ENCODE results near the gene MTG2.

The MTG2 gene

GRCh38 chr20:62245911-62246280, 63.1 kb downstream of the MTG2 start:
- no peak for DNase-seq (ENCODE audit: low read depth)
- TF ChIP-seq, protein P1, sequence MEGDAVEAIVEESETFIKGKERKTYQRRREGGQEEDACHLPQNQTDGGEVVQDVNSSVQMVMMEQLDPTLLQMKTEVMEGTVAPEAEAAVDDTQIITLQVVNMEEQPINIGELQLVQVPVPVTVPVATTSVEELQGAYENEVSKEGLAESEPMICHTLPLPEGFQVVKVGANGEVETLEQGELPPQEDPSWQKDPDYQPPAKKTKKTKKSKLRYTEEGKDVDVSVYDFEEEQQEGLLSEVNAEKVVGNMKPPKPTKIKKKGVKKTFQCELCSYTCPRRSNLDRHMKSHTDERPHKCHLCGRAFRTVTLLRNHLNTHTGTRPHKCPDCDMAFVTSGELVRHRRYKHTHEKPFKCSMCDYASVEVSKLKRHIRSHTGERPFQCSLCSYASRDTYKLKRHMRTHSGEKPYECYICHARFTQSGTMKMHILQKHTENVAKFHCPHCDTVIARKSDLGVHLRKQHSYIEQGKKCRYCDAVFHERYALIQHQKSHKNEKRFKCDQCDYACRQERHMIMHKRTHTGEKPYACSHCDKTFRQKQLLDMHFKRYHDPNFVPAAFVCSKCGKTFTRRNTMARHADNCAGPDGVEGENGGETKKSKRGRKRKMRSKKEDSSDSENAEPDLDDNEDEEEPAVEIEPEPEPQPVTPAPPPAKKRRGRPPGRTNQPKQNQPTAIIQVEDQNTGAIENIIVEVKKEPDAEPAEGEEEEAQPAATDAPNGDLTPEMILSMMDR (IDR thresholded peaks at IDR 0.05; ENCODE audit: control insufficient read depth, insufficient read depth, low read depth, low read length, missing control alignments), result no peak
- H3K4me3 ChIP-seq (ENCODE audit: control insufficient read depth, low read depth, low read length), result no peak overlapping the region

- no peak for DNase-seq (ENCODE audit: low read depth)
- TF ChIP-seq, protein P1 (IDR thresholded peaks at IDR 0.05; ENCODE audit: control insufficient read depth, insufficient read depth, low read depth, low read length, missing control alignments), result no peak
- H3K4me3 ChIP-seq (ENCODE audit: control insufficient read depth, low read depth, low read length), result no peak overlapping the region
Observed at GRCh38 chr20:62246431-62246830, 63.6 kb downstream of the MTG2 start.

DNA sequence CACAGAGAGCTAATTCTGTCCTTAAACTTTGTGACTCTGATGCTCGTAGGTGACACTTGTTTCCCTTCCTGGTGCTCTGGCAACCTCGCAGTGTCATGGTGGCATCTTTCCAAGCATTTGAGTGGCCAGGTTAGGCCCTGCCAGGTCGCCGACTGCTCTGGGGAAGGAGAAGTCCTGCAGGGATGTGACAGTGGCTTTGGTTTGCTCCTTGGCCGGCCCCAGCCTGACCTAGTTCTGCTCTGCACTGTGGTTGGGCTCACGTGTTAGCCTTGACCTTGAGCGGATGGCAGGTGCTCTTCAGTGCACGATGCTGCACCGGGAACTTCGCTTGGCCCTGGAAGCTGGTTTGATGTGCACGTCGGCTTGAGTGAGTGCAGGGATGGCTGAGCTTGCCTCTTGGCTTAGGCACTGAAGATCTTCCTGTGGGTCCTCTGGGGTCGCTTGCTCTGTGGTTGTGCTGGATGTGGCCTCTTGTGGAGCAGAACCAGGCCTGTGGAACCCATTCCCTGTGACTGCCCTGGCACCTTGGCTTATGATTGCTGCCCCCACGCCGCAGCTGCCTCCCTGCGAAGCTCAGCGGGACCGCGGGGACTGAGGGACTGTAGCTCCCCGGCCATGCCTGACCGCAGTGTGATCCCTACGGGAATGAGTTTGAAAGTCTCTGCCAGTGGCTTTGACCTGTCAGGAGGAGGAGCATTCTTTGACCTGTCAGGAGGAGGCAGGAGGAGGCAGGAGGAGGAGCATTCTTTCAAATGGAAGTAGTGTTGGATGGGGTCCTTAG, 64.2 kb downstream of the MTG2 start:
- no peak for DNase-seq (ENCODE audit: low read depth)
- TF ChIP-seq, protein P1 (IDR thresholded peaks at IDR 0.05; ENCODE audit: control insufficient read depth, insufficient read depth, low read depth, low read length, missing control alignments), result no peak
- H3K4me3 ChIP-seq (ENCODE audit: control insufficient read depth, low read depth, low read length), result no peak overlapping the region

DNA sequence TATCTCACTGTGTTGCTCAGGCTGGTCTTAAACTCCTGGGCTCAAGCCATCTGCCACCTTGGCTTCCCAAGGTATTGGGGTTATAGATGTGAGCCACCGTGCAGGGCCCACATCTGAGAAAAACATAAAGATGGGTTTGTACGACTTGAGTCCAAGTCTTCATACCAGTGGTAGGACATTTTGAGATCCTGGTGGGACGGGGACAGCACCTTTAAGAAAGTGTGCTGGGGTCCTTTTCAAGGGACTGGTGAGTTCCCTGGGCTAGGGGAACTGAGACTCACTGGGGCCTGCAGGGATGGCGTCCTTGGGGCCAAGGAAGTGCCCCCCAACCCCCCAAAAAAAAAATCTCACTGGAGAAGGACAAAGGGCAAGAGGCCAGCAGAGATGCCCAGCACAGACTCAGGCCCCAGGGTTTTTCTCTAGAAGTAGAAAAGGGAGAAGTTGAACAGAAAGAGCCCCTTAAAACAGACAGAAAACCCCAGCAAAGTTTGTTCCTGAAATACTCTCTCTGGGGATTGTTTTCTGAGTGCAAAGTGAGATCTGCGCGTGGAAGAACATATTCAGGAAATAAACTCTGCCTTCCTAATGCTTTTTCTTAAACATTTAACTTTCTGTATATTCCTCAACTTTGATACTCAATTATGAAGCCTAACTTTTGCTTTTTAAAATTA, 66.2 kb downstream of the MTG2 start:
- TF ChIP-seq, protein P1 (IDR thresholded peaks at IDR 0.05; ENCODE audit: control insufficient read depth, insufficient read depth, low read depth, low read length, missing control alignments), result no peak
- no peak for DNase-seq (ENCODE audit: low read depth)
- H3K4me3 ChIP-seq (ENCODE audit: control insufficient read depth, low read depth, low read length), result no peak overlapping the region

DNA sequence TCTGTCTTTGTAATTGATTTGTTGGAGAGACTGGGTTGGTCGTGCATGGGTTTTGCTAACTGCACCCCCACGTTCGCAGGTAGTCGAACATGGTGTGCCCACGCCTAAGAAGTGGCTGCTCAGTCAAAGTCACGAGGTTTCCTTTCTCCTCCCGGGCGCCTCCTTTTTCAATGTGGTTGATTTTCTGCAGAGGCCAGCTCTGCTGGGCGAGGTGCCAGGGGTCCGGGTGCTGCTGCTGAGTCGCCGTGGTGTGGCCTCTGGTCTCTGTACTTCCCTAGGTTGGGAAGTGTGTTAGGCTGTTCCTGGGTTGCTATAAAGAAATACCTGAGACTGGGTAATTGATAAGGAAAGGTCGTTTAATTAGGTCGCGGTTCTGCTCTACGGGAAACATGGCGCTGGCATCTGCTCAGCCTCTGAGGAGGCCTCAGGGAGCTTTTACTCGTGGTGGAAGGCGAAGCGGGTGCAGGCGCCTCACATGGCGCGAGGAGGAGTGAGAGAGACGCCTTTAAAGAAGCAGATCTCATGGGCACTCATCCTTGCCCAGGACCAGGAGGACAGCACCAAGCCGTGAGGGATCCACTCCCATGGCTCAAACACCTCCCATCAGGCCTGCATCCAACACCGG, 69.6 kb downstream of the MTG2 start:
- TF ChIP-seq, protein P1 (IDR thresholded peaks at IDR 0.05; ENCODE audit: control insufficient read depth, insufficient read depth, low read depth, low read length, missing control alignments), result no peak
- DNase-seq (ENCODE audit: low read depth), result no peak
- H3K4me3 ChIP-seq (ENCODE audit: control insufficient read depth, low read depth, low read length), result no peak overlapping the region

Measured in AG09309 (cell line).